ENCODE data around the gene GNG8. TPM values are rescaled to one million over a fixed set of nuclear protein-coding genes. Genes with fewer than 3 reads are reported as not detected.

The GNG8 gene
- total RNA-seq, 1 experiment from 2014 or later: not detected

DNA sequence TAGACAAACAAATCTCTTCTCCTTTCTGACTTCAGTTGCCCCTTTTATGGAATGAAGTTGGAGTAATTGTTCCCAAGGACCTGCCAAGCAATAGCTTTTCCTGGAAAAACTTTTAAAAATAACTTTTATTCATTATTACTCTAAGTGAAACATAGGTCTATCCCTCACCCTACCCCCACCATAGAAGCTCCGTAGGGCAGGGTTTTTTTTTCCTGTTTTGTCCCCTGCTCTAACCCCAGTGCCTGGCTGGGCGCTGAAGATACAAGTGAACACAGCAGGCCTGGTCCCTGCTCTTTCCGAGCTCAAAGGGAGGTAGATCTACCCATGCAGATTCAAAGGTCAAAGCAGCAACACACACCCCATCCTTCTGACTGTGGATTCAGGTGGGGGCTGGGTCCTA is 8.7 kb upstream of the GNG8 start:
- Histone ChIP-seq H3K14ac (ENCODE audit: insufficient read depth, low read length) (no peak overlapping the region), H2AFZ (ENCODE audit: low read length) (no peak overlapping the region), H3K4me2 (ENCODE audit: insufficient read depth, insufficient read length, low read length) (no peak overlapping the region), H3K4ac (ENCODE audit: low read depth, low read length) (no peak overlapping the region), H3K18ac (ENCODE audit: insufficient read length, low read depth, low read length) (no peak overlapping the region), H2BK12ac (ENCODE audit: insufficient read length, low read depth, low read length) (no peak overlapping the region), H4K91ac (ENCODE audit: insufficient read length, low read depth, low read length) (no peak overlapping the region), H3K9me3 (ENCODE audit: control insufficient read depth, low read depth, low read length) (no peaks in the 10 kb centered on the region), H3K27ac (ENCODE audit: insufficient read length, low read depth, low read length) (no peak overlapping the region), H3K27me3 (ENCODE audit: insufficient read depth, low read length) (peaks cover 22% of the 10 kb centered on the region), H4K20me1 (ENCODE audit: control insufficient read depth, insufficient read depth, insufficient read length) (no peaks in the 10 kb centered on the region), H3K79me1 (ENCODE audit: insufficient read depth, low read depth, low read length, poor library complexity, severe bottlenecking) (no peaks in the 10 kb centered on the region), H3K79me2 (ENCODE audit: insufficient read depth, low read length) (no peaks in the 10 kb centered on the region), H2BK15ac (ENCODE audit: low read depth, low read length) (no peak overlapping the region), H3K23me2 (ENCODE audit: insufficient read length, low read depth, low read length, poor library complexity, severe bottlenecking) (peaks cover 1% of the 10 kb centered on the region), H2BK5ac (ENCODE audit: insufficient read length, low read length) (no peak overlapping the region), H3K4me1 (ENCODE audit: insufficient read depth, low read length) (no peaks in the 10 kb centered on the region), H2AK5ac (ENCODE audit: insufficient read length, low read length) (no peak overlapping the region), H3K23ac (ENCODE audit: insufficient read length, low read depth, low read length) (no peak overlapping the region), H2BK20ac (ENCODE audit: low read depth, low read length, poor library complexity, severe bottlenecking) (no peak overlapping the region), H4K8ac (replicated peaks; ENCODE audit: insufficient read length, low read depth, low read length) (no peak overlapping the region), H3K56ac (ENCODE audit: insufficient read length, low read depth, low read length) (no peak overlapping the region), H2BK120ac (ENCODE audit: low read depth, low read length, poor library complexity, severe bottlenecking) (no peak overlapping the region), H3T11ph (ENCODE audit: low read length) (no peak overlapping the region), H3K9ac (ENCODE audit: extremely low read depth, insufficient read length, low read length) (no peak overlapping the region), H4K5ac (ENCODE audit: insufficient read length, low read depth, low read length) (no peak overlapping the region)
- Mint-ChIP-seq H3K27me3 (ENCODE audit: low read depth) (peaks cover 85% of the 10 kb centered on the region), H3K4me3 (peak overlapping the region in 1 of 2 experiments; percentile 22; a peak in 1 of 5 replicates), H3K36me3 (ENCODE audit: insufficient read depth in 1 of 3, low read depth in 3 of 3) (peaks cover 0 to 3% (median 0%) of the 10 kb centered on the region in 3 experiments; a peak in 3 of 7 replicates), H3K9me3 (peaks cover 2 to 6% of the 10 kb centered on the region in 2 experiments; a peak in 3 of 5 replicates), H3K27ac (no peak overlapping the region), H3K4me1 (peaks cover 4 to 18% of the 10 kb centered on the region in 2 experiments; a peak in 3 of 4 replicates)
- DNase-seq: no peak
- no CpG with 5 or more reads among the region's 3 CpGs for WGBS (ENCODE audit: extremely low coverage, insufficient read length, low lambda C conversion rate)
- TF ChIP-seq, protein P1, sequence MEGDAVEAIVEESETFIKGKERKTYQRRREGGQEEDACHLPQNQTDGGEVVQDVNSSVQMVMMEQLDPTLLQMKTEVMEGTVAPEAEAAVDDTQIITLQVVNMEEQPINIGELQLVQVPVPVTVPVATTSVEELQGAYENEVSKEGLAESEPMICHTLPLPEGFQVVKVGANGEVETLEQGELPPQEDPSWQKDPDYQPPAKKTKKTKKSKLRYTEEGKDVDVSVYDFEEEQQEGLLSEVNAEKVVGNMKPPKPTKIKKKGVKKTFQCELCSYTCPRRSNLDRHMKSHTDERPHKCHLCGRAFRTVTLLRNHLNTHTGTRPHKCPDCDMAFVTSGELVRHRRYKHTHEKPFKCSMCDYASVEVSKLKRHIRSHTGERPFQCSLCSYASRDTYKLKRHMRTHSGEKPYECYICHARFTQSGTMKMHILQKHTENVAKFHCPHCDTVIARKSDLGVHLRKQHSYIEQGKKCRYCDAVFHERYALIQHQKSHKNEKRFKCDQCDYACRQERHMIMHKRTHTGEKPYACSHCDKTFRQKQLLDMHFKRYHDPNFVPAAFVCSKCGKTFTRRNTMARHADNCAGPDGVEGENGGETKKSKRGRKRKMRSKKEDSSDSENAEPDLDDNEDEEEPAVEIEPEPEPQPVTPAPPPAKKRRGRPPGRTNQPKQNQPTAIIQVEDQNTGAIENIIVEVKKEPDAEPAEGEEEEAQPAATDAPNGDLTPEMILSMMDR (conservative IDR thresholded peaks at IDR 0.05): no peak
